Hematopoietic multipotent progenitor cell treated with erythropoietin and hydrocortisone succinate and interleukin-3 and kit ligand, for 17 days (in vitro differentiated cells): Measurements from ENCODE around the gene GPX6.
"Not testable (repeated sequence)": the region's sequence is repeated elsewhere in the genome, so short reads cannot be mapped to it uniquely, and the experiment has no call there.

ENCODE experiments used
- DNase-seq: peaks from one replicate; pipeline ENCODE4 v3.0.0-alpha.2; 2015; ENCODE audit warnings: low spot score

Gene GPX6

DNA sequence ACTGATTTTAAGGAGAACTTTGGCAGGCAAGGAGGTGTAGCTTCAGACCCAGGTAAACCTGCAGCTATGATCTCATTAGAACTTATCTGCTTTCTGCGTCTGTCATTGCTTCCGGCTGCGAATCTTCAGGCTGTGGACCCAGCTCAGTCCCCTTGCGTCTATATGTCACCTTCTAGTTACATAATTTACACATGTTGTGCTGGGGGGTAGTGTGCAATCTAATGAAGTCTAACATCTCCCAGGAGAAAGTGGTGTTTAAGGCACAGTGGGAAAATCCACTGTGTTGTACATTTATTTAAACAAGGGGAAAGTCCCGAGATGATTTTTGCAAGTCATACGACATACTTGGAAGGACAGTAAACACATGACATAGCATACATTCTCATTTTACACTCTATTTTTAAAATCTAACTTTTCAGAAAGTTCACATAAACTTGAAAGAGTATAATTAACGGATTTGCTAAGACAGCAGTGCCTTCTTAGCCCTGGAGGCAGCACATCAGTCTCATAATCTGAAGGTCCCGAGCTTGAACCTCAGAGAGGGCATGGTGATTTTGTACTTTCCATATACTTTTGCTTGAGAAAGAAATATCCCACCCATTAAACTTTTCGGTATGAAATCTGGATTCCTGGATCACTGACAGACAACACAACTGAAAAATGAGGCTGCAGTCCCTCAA lies 35.2 kb downstream of the GPX6 start:
- DNase-seq: no peak

DNA sequence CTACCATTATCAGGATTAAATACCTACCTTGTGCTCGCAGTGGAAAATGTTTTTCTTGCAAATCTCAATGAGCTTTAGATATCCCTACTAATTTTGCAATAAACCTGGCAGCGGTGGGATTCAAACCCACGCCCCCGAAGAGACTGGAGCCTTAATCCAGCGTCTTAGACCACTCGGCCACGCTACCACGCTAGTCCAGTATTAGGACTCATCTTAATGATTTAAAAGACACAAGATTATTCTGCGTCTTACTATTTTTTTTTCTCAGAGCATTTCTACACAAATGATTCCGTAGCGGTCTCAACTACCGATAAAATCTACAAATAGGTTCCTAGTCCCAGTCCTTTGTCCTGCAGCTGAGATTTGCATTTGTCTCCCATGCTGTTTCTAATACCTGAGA lies 37.1 kb downstream of the GPX6 start:
- no peak for DNase-seq

DNA sequence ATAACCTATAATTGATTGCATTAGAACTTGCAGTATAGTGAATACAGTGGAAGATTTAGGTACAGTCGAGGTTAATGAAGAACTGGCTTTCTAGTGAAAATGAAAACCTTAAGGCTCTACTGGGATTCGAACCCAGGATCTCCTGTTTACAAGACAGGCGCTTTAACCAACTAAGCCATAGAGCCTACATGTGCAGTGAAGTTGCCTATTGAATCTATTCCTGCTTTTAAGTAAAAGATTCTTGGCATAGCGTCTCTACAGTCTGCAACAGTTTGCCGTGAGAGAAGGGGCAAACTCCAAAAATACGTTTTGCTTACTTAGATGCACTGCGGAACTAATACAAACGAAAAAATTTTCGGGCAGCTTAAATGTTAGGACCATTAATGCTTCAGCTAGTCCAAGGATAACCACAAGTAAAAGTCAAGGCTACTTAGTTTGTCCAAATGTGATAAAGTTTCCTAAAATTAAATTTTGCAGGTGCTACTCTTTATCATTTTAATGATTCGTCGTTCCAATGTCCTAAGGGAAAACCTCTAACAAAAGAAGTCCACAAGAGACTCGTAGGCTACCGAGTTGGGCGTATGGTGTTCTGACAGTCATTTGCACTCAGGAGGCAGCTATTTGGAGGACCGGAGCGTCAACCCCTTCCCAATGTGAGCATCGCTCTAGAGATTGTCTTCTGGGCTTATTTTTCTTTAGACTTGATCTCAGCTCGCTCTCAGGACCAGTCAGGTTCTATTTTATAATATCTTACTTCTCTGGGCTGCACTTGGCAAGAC lies 41.0 kb downstream of the GPX6 start:
- DNase-seq: no peak

DNA sequence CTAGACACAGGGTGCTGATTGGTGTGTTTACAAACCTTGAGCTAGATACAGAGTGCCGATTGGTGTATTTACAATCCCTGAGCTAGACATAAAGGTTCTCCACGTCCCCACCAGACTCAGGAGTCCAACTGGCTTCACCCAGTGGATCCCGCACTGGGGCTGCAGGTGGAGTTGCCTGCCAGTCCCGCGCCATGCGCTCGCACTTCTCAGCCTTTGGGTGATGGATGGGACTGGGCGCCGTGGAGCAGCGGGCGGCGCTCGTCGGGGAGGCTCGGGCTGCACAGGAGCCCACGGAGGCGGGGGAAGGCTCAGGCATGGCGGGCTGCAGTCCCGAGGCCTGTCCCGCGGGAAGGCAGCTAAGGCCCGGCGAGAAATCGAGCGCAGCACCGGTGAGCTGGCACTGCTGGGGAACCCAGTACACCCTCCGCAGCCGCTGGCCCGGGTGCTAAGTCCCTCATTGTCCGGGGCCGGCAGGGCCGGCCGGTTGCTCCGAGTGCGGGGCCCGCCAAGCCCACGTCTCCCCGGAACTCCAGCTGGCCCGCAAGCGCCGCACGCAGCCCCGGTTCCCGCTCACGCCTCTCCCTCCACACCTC lies 46.3 kb downstream of the GPX6 start:
- DNase-seq: not testable (repeated sequence)

DNA sequence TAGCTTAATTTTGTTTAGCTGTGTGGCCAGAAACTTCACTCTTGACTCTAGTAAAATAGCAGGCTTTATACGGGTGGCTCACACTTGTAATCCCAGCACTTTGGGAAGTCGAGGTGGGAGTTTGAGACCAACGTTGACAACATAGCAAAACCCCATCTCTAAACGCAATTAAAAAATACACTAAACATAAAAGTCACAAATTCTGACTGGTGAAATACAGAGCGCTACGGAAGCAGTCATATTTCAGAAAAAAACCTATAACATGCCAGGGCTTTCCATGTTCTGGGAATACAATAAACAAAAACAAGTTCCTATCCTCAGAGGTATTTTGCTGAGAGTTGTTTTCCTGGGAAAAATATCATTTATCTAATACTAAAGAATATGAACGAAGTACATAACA lies 47.5 kb downstream of the GPX6 start:
- no peak for DNase-seq

DNA sequence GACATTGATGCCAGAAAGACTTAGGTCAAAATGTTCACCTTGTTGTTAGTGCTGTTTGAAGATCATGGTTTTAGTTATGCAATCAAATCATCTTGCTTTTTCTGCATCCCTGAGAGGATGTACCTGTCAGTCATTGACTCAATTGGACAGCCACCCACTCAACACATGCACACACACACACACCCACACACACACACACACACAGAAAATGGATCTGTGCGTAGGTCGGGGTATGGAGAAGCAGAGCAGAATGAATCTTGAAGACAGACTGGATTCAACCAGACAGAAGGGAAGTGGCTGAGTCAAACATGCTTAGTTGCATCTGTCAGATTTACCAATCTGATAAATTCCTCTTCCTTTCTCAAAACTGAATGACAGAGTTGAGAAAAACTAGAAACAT lies 53.2 kb downstream of the GPX6 start:
- no peak for DNase-seq

DNA sequence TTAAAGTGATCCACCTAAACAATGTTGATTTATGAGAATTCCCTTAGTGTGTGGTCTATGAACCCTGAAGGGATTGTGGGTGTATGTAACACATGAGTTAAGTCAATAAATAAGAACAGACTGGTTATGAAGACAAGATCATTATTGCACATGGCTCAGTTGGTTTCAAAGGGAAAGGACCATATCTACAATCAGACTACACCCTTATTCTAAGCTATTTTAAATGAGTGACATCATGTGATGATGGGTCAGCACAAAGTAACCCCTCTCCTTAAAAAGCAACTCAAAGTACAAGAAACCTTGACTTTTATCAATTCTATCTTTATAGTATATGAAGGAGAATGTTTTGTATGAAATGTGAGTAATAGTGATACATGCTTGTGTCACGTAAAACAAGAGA lies 57.0 kb downstream of the GPX6 start:
- DNase-seq: no peak
